IPS-18a (cell line): Measurements from ENCODE around the gene ITM2B.

Experiments used
- H3K27ac ChIP-seq: one replicate; pipeline ENCODE4 v1.5.1; 2013; ENCODE audit warnings: low read length
- H3K27me3 ChIP-seq: one replicate; pipeline ENCODE4 v1.6.1; 2013; ENCODE audit warnings: mild to moderate bottlenecking, low read length; ENCODE audit not compliant: control insufficient read depth, insufficient read depth
- H3K36me3 ChIP-seq: one replicate; pipeline ENCODE4 v1.6.1; 2013; ENCODE audit warnings: low read depth, low read length; ENCODE audit not compliant: control insufficient read depth
- H3K4me1 ChIP-seq: one replicate; pipeline ENCODE4 v1.6.1; 2013; ENCODE audit warnings: low read depth, low read length; ENCODE audit not compliant: control insufficient read depth
- H3K4me3 ChIP-seq: one replicate; pipeline ENCODE4 v1.5.1; 2013; ENCODE audit warnings: low read length
- H3K9ac ChIP-seq: one replicate; pipeline ENCODE4 v1.6.1; 2013; ENCODE audit warnings: mild to moderate bottlenecking, low read length, moderate library complexity
- H3K9me3 ChIP-seq: one replicate; pipeline ENCODE4 v1.6.1; 2013; ENCODE audit warnings: low read depth, low read length; ENCODE audit not compliant: control insufficient read depth

ITM2B gene

DNA sequence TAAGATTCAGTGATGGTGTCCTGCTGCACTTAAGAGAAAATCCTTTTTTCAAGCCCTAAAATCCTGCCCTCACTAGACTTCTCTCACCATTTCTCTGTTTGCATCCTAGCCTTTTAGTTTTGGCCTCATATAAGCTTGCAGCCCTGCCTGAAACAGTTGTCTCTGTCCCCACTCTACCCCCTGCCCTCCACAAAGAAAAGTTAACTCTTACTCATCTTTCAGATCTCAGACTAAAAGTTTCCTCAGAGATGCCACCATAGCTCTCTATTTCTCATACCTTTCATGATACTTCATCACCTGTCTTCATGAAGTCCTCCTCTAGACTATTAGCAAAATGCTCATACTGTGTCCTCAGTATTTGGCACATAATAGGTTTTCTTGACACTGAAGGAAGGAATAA, 33.1 kb downstream of the ITM2B start:
- Histone ChIP-seq H3K4me3 (no peak overlapping the region), H3K36me3 (peaks cover 22% of the 10 kb centered on the region), H3K4me1 (no peaks in the 10 kb centered on the region), H3K9me3 (no peaks in the 10 kb centered on the region), H3K9ac (no peak overlapping the region), H3K27me3 (no peaks in the 10 kb centered on the region), H3K27ac (no peak overlapping the region)

- H3K36me3 ChIP-seq, result peaks cover 15% of the 10 kb centered on the region
- H3K4me1 ChIP-seq, result no peaks in the 10 kb centered on the region
- no peaks in the 10 kb centered on the region for H3K27me3 ChIP-seq
Observed at GRCh38 chr13:48266701-48267639, 34.0 kb downstream of the ITM2B start.

GRCh38 chr13:48268019-48268418, 35.0 kb downstream of the ITM2B start:
- Histone ChIP-seq H3K9ac (no peak overlapping the region), H3K9me3 (no peaks in the 10 kb centered on the region), H3K4me3 (no peak overlapping the region), H3K36me3 (peaks cover 6% of the 10 kb centered on the region), H3K4me1 (no peaks in the 10 kb centered on the region), H3K27me3 (no peaks in the 10 kb centered on the region), H3K27ac (no peak overlapping the region)

More at GRCh38 chr13:48266701-48267639, 34.0 kb downstream of the ITM2B start:
- H3K9ac ChIP-seq, result no peak overlapping the region
- no peak overlapping the region for H3K4me3 ChIP-seq
- no peaks in the 10 kb centered on the region for H3K9me3 ChIP-seq
- no peak overlapping the region for H3K27ac ChIP-seq

GRCh38 chr13:48273346-48273745, 40.3 kb downstream of the ITM2B start:
- Histone ChIP-seq H3K4me3 (no peak overlapping the region), H3K27ac (no peak overlapping the region), H3K4me1 (no peaks in the 10 kb centered on the region), H3K9me3 (no peaks in the 10 kb centered on the region), H3K27me3 (no peaks in the 10 kb centered on the region), H3K9ac (no peak overlapping the region), H3K36me3 (no peaks in the 10 kb centered on the region)

- Histone ChIP-seq H3K4me1 (no peaks in the 10 kb centered on the region), H3K4me3 (no peak overlapping the region), H3K27me3 (no peaks in the 10 kb centered on the region), H3K9me3 (no peaks in the 10 kb centered on the region), H3K9ac (no peak overlapping the region), H3K27ac (no peak overlapping the region), H3K36me3 (no peaks in the 10 kb centered on the region)
Observed at GRCh38 chr13:48275507-48275906, 42.5 kb downstream of the ITM2B start.

GRCh38 chr13:48278806-48279205, 45.8 kb downstream of the ITM2B start:
- no peaks in the 10 kb centered on the region for H3K4me1 ChIP-seq

DNA sequence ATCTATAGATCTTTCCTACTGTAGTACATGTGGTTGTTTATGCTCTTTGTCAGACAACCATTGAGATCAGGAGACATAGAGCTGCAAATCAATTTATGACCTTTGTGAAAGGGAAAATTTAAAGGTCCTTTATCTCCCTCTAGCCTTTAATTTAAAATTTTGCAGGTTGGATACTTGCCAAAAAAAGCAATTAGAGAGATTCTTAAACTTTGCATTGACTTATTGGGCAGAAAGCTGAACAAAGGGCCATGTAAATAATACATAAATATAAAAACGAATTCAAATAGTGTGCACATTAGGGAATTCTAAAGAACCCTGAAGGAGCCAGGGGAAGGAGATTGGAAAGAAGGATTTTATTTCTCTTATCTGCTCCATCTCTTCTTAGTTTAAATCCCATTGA, 48.5 kb downstream of the ITM2B start:
- Histone ChIP-seq H3K36me3 (no peaks in the 10 kb centered on the region), H3K9me3 (no peaks in the 10 kb centered on the region), H3K9ac (no peak overlapping the region), H3K27me3 (no peaks in the 10 kb centered on the region), H3K27ac (no peak overlapping the region), H3K4me3 (no peak overlapping the region), H3K4me1 (no peaks in the 10 kb centered on the region)

More at GRCh38 chr13:48278806-48279205, 45.8 kb downstream of the ITM2B start:
- Histone ChIP-seq H3K4me3 (no peak overlapping the region), H3K27ac (no peak overlapping the region), H3K36me3 (no peaks in the 10 kb centered on the region), H3K27me3 (no peaks in the 10 kb centered on the region), H3K9ac (no peak overlapping the region), H3K9me3 (no peaks in the 10 kb centered on the region)

GRCh38 chr13:48291730-48292129, 58.7 kb downstream of the ITM2B start:
- no peak overlapping the region for H3K27ac ChIP-seq
- H3K4me3 ChIP-seq, result no peak overlapping the region
- no peaks in the 10 kb centered on the region for H3K4me1 ChIP-seq
- no peaks in the 10 kb centered on the region for H3K9me3 ChIP-seq
- no peaks in the 10 kb centered on the region for H3K27me3 ChIP-seq
- H3K36me3 ChIP-seq, result no peaks in the 10 kb centered on the region
- H3K9ac ChIP-seq, result no peak overlapping the region

DNA sequence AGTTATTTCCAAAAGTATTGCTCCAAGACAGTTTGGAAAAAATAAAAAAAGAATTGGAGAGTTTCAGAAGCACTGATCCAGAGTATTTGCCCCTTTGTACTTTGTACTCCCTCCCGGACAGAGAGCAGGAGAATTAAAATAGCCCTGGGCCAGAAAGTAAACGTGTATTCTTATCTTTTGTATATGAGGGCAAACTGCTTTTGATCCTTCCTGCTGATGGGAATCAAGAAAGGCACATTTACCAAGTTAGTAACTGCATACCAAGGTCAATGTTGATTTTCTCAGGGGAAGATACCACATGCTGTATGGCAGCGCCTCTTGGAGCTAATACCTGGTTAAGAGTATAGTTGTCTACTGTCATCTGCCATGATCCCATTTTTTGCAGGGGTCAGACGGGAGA, 59.6 kb downstream of the ITM2B start:
- Histone ChIP-seq H3K4me1 (no peaks in the 10 kb centered on the region), H3K36me3 (no peaks in the 10 kb centered on the region), H3K27me3 (no peaks in the 10 kb centered on the region), H3K9ac (no peak overlapping the region), H3K4me3 (no peak overlapping the region), H3K9me3 (no peaks in the 10 kb centered on the region), H3K27ac (no peak overlapping the region)

DNA sequence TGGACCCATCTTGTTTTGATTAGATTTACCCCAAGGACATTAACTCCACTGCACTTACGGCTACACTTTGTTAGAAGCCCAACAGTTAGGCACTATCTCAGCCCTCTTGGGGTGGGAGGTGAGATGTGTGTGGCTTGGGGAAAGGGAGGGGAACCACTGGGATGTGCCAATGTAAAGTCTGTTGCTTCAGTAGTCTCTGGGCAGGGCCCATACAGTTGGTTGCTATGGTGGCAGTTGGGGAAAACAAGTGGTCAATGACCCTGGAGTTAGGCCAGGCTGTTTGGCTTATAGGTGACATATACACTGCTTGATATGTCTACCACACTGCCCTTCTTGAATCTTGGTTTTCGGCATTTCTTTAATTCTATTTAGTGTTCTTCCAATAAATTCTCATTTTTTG, 61.6 kb downstream of the ITM2B start:
- Histone ChIP-seq H3K9ac (no peak overlapping the region), H3K9me3 (no peaks in the 10 kb centered on the region), H3K27me3 (no peaks in the 10 kb centered on the region), H3K27ac (no peak overlapping the region), H3K4me1 (no peaks in the 10 kb centered on the region), H3K4me3 (no peak overlapping the region), H3K36me3 (no peaks in the 10 kb centered on the region)

- no peaks in the 10 kb centered on the region for H3K4me1 ChIP-seq
- no peak overlapping the region for H3K27ac ChIP-seq
- no peaks in the 10 kb centered on the region for H3K9me3 ChIP-seq
- H3K27me3 ChIP-seq, result no peaks in the 10 kb centered on the region
- no peaks in the 10 kb centered on the region for H3K36me3 ChIP-seq
- no peak overlapping the region for H3K9ac ChIP-seq
- H3K4me3 ChIP-seq, result no peak overlapping the region
Observed at GRCh38 chr13:48295271-48295670, 62.3 kb downstream of the ITM2B start.

DNA sequence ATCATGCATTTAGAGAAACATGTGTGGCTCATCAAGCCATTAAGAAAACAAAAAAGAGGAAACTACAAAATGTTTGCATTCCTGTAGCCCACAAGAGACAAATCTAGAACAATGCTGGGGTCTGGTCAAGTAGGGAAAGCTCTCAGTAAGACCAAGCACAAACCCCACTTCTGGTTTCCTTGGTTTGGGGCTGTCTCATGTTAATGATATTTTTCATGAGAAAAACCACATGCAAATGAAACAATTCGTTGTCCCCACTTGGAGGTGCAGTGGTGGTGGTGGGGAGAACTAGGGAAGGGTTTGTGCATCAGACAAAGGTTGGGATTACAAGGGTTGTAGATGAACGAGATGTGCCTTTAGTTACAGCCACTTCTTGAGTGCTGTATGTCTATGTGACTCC, 63.5 kb downstream of the ITM2B start:
- no peak overlapping the region for H3K9ac ChIP-seq

More for the DNA sequence above, 63.5 kb downstream of the ITM2B start:
- Histone ChIP-seq H3K4me3 (no peak overlapping the region), H3K4me1 (no peaks in the 10 kb centered on the region), H3K27ac (no peak overlapping the region), H3K27me3 (no peaks in the 10 kb centered on the region), H3K36me3 (no peaks in the 10 kb centered on the region), H3K9me3 (no peaks in the 10 kb centered on the region)
